GM18868 (cell line): ENCODE data around the gene INSYN1.
A peak's percentile ranks its signal among the peaks of the same experiment; 100 is the strongest.
"Not testable (repeated sequence)": the region's sequence is repeated elsewhere in the genome, so short reads cannot be mapped to it uniquely, and the experiment has no call there.

ENCODE experiments used
- ATAC-seq: cut with Tn5 transposase; IDR thresholded peaks from one replicate; pipeline ENCODE4 v1.9.1; 2021; ENCODE audit warnings: mild to moderate bottlenecking, moderate library complexity; ENCODE audit not compliant: unreplicated experiment

The INSYN1 gene

DNA sequence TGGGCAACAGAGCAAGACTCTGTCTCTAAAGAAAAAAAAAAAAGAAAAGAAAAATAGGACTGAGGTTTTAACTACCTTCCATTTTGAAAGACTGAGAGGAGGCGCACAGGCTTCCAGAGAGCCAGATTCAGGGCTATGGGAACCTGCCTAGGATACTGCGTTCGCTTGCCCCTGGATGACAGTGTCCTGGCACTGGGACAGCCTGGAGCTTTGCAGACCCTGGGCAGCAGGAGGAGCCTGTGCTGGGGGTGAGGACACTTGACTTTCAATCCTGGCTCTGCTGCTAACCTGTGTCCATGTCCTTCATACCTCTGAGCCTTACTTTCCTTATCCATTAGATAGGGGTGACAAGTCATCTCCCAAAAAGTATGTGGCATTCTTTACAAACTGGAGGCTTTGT lies 37.7 kb downstream of the INSYN1 start:
- ATAC-seq, result no peak

- ATAC-seq, result no peak
Measured at GRCh38 chr15:73714695-73715301, 38.4 kb downstream of the INSYN1 start.

- ATAC-seq, result no peak
Measured at GRCh38 chr15:73712107-73712506, 41.0 kb downstream of the INSYN1 start.

GRCh38 chr15:73711526-73711925 lies 41.6 kb downstream of the INSYN1 start:
- ATAC-seq, result no peak

DNA sequence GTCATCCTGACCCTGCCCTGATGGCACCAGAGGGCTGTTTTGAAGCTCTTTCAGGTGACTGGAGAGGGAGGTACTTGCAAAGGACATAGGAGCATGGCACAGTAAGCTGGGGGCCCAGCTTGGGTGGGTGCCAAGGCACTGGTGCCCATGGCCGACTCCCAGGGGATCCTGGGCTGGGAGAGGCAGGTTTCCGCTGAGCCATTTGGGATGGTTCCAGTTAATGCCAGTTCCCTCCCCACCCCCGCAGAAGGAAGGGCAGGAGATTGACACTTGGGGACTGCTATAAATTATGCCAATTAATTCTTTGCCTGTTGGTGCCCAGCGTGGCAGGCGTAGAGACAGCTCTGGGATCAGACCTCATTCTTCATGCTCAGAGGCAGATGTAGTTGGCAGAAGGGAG lies 42.8 kb downstream of the INSYN1 start:
- no peak for ATAC-seq

DNA sequence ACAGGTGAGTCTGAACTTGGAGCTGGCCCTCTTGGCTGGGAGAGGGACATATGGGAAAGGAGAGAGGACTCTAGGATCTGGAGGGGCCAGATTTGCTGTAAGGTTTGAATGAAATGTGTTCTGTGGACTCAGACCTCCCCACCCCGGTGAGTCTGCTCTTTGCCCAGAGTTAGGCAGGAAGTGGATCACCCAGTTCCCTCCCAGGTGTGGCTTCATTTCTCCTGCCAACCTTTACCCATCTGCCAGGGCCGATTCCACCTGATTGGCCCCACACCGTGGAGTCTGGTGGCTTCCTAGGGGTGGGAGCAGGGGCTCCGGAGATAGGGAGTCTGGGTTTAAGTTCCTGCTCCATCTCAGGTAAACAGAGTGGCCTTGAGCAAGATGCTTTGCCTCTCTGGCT lies 43.5 kb downstream of the INSYN1 start:
- no peak for ATAC-seq

DNA sequence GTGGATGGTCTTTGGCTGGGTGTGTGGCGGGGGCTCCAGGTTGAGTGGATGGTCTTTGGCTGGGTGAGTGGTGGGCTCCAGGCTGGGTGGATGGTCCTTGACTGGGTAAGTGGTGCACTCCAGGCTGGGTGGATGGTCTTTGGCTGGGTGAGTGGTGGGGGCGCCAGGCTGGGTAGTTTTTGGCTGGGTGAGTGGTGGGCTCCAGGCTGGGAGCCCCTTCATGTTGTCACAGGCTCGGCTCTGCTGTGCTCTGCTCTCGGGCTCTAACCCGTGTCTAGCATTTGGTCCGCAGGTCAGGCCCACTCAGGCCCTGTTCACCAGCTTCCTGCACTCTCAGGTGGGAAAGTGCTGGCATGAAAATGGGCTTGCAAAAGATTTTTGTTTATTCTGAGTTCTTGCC lies 43.9 kb downstream of the INSYN1 start:
- no peak for ATAC-seq

- no peak for ATAC-seq
Measured at GRCh38 chr15:73708691-73709090, 44.5 kb downstream of the INSYN1 start.

- no peak for ATAC-seq
Measured at GRCh38 chr15:73704869-73705645, 48.1 kb downstream of the INSYN1 start.

DNA sequence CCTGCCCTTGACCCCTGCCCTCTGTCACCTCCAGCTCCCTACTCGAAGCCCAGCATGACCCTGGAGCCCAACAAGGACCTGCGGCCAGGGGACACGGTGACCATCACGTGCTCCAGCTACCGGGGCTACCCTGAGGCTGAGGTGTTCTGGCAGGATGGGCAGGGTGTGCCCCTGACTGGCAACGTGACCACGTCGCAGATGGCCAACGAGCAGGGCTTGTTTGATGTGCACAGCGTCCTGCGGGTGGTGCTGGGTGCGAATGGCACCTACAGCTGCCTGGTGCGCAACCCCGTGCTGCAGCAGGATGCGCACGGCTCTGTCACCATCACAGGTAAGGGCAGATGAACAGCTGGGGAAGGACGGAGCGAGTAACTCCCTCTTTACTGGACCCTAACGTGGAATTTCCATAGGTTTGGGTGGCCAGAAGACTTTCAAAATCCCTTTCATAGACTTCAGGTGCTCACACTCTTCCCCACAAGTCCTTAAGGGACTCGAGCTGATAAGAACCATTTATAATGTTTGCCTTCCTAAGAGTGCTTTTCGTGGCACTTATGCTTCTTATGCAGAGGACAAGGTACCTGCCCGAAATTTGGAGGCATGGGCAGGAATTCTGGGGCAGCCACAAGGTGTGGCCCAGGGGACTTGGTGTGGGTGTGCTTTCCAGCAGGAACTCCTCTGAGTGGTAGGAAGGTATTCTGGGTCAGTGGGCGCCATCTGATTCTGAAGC lies 48.8 kb downstream of the INSYN1 start:
- not testable (repeated sequence) for ATAC-seq

GRCh38 chr15:73703601-73704000 lies 49.5 kb downstream of the INSYN1 start:
- not testable (repeated sequence) for ATAC-seq

DNA sequence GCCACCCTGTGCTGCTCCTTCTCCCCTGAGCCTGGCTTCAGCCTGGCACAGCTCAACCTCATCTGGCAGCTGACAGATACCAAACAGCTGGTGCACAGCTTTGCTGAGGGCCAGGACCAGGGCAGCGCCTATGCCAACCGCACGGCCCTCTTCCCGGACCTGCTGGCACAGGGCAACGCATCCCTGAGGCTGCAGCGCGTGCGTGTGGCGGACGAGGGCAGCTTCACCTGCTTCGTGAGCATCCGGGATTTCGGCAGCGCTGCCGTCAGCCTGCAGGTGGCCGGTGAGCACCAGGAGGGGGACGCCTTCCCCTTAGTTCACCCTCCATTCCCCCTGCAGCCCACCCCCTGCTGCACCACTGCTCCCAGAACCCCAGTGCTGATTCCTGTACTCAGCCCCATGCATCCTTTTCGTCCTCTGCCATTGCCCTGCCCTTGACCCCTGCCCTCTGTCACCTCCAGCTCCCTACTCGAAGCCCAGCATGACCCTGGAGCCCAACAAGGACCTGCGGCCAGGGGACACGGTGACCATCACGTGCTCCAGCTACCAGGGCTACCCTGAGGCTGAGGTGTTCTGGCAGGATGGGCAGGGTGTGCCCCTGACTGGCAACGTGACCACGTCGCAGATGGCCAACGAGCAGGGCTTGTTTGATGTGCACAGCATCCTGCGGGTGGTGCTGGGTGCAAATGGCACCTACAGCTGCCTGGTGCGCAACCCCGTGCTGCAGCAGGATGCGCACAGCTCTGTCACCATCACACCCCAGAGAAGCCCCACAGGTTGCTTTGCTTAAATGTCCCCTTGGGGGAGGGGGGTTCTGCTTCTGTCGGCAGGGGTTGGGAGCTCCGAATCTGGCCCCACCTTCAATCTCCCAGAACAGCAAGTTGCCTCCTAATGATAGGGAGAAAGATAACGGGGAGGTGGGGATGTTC lies 50.6 kb downstream of the INSYN1 start:
- not testable (repeated sequence) for ATAC-seq

DNA sequence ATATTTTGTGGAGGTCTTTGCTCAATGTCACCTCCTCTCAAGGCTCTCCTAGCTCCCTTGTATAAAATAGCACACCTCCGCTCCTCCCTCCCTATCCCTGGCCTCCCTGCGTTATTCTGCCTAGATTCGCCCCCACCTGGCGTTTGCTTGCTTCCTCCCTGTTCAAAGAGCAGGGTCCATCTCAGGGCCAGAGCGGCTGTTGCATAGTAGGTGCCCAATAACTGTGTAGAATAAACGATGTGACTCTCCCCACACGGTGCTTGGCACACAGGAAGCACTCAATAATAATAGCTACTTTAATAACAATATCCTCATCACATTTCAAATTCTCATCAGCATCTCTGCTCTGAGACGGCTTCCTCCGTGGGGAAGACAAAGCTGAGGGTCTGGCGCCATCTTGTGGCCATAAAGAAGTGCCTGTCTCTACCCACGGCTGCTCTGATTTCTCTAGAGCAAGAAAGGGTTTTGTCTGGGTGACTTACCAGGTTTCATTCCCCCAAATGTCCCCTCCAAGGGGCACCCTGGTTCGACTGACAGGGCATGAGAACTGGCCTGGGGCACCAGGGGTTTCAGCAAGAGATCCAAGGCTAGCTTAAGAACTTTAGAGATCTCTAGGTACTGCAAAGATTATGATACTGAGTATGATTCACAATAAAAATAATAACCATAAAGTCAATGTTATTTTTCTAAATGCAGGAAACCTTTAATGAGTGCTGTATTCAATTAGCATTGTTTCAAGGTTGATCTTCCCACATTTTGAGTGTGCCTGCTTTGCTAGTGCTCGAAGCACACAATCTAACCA lies 52.9 kb downstream of the INSYN1 start:
- no peak for ATAC-seq

DNA sequence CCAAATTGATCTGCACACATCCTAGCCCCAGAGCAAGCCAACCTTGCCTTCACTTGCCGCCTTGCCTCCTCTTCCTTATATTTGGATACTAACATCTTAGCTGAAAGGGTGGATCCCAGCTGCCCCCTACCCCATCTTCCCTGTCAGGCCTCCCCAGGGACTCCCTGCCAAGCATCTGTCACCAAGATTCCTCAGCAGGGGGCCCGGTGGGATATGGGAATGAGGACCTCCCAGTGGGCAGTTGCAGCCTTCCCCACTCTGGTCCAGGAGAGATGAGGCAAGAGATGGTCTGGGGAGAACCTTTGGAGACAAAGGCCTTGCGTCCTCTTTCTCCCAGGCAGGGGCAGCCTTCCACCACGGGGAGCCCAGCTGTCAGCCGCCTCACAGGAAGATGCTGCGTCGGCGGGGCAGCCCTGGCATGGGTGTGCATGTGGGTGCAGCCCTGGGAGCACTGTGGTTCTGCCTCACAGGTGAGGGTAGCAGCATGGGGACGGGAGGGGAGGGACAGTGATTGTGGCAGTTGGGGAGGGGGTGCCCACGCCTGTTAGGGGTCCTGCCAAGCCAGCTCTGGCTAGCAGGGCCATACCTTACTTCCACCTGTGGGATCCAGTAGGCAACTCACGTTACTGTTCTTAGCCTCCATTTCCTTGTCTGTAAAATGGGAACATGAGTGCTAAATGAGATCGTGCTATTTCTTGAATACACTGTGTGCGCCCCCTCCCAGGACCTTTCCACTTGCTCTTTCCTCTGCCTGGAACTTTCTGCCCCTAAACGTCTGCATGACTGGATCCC lies 53.7 kb downstream of the INSYN1 start:
- no peak for ATAC-seq

- peak; percentile 79 for ATAC-seq
Measured at GRCh38 chr15:73697033-73697467, 56.1 kb downstream of the INSYN1 start.

- no peak for ATAC-seq
Measured at GRCh38 chr15:73696641-73697001, 56.5 kb downstream of the INSYN1 start.

DNA sequence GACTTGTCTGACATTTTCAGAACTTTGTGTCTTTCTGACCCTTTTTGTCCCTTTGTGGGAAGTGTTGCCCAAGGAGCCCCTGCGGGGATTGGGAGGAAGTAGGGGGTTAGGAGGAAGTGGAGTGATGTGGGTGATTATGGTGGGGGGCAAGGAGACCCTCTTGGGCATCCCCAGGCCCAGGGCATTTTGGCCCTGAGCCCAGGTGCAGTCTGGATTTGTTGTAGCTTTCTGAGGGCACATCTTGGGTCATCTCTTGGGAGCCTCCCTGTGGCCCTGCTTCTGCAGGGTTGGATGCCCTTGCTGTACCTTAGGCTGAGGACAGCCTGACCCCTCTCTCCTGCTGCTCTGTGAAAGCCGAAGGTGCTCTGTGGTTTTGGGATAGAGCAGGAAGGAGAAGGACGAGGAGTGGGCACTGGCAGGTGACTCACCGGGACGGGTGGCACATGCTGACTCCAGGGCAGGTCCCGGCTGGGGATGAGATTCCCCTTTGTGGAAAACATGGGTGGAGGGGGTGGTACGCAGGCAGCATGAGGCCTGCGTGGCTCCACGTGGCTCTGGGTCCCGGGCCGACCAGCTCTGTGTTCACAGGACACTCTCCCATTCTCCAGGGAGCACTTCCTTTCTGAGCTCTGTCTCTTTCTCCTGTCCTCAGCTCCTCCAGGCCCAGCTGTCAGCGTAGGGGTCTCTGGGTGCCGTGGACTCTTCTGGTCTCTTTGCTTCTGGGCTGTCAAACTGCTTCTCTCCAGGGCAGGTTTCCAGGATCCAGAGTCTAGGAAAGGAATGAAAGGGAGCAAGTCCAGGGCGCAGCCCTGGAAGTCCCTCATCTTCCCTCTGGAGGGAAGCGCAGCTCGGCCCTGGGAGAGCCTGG lies 57.1 kb downstream of the INSYN1 start:
- ATAC-seq, result no peak

DNA sequence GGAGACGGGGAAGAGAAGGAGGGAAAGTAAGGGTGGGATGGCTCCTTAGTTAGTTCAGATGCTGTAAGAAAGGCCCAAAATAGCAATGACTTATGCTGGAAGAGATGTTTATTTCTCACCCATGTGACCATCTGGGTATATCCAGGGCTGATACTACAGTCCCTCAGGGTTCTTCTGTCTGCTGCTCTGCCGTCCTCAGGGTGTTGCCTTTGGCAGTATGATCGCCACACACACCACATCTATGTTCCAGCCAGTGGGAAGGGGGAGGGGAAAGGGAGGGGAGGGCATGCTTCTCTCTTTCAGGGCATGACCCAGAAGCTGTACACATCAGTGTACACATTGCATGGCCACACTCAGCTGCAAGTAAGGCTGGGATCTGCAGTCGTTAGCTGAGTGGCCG lies 58.7 kb downstream of the INSYN1 start:
- no peak for ATAC-seq
